ENCODE data around the gene MIP.
"Not testable (repeated sequence)": the region's sequence is repeated elsewhere in the genome, so short reads cannot be mapped to it uniquely, and the experiment has no call there.

The MIP gene

DNA sequence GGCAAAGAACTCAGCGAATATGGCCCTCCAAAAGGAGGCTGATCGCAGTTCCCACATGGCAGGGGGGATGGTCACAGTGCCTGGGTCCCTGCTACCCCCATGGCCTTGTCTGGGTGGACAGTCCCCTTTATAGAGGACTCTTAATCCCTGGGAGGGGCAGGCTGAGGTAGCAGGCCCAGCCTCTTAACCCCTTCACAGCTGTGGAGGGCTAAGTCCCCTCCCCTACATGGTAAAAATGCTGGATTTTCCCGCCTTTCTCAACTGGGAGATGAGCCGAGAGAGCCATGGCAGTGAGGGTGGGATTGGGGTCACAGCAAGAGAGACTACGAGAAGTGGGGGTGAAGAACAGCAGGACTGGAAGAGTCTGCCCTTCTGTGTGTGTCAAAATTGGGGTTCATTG is at the start of gene MIP:
Gene MIP (minus strand): TSS at position 101 of the 400 bp plus-strand sequence. CDS start 44 bp downstream, at position 57.
- DNase-seq: no peak

DNA sequence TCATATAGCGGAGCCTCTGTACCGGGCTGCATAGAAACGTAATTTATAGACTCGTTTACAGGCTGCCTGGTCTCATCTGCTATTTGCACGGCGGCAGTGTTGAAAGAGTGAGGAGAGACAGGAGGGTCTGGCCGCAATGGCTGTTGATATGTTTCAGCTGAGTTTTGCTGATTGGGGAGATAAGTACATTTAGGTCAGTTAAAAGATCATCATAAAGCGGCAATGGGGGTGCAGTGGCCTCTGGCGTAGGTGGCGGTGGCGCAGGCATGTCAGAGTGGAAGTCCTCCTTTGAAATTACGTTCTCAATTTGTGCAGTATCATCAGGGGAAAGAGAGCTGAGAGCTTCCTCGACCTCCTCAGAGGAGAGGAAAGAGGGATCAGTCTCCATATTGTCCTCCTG is 45.4 kb upstream of the MIP start:
- not testable (repeated sequence) for DNase-seq

DNA sequence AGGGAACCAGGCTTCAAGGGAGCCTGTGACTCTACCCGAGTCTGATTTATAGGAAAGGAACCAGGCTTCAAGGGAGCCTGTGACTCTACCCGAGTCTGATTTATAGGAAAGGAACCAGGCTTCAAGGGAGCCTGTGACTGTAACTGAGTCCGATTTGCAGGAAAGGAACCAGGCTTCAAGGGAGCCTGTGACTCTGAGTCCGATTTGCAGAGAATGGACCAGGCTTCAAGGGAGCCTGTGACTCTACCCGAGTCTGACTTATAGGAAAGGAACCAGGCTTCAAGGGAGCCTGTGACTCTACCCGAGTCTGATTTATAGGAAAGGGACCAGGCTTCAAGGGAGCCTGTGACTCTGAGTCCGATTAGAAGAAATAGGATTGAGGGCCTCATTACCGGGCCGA is 45.0 kb upstream of the MIP start:
- not testable (repeated sequence) for DNase-seq

DNA sequence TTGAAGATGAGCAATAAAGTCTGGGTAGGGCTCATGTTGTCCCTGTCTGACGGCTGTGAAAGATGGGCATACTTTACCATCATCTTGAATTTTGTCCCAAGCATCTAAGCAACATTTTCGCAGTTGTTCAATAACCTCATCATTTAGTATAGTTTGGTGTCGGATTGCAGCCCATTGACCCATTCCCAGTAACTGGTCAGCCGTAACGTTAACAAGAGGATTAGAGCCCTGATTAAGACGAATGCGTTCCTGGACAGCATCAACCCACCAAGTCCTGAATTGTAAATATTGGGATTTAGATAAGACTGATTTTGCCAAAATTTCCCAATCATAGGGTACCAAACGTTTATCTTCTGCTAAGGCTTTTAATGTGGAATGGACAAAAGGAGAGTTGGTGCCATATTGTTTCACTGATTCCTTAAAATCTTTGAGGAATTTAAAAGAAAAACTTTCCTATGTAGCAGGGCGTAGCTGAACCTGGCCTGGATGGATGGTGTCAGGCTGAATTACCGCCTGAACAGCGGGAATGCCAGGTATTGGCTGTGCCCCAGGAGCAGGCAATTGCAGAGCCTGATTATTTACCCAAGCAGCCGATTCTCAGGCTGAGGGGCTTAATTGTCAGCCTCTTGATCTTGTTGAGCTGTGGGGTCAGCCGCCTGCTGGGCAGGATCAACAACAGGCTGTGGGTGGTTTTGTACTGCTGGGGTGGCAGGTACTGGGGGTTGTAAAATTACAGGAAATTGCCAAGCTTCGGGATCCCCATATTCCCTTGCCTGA is 43.9 kb upstream of the MIP start:
- not testable (repeated sequence) for DNase-seq

DNA sequence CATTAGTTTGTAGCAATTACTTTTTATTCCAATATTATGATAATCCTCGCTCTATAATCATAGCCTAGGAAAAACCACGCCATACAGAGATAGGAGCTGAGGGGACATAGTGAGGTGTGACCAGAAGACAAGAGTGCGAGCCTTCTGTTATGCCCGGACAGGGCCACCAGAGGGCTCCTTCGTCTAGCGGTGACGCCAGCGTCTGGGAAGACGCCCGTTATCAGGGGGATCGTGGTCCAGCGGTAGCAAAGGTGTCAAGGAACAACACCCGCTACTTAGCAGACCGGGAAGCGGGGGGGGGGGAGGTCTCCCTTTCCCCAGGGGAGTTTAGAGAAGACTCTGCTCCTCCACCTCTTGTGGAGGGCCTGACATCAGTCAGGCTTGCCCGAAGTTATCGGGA is 42.2 kb upstream of the MIP start:
- peak in 1 of 2 donors; percentile 29 for DNase-seq

DNA sequence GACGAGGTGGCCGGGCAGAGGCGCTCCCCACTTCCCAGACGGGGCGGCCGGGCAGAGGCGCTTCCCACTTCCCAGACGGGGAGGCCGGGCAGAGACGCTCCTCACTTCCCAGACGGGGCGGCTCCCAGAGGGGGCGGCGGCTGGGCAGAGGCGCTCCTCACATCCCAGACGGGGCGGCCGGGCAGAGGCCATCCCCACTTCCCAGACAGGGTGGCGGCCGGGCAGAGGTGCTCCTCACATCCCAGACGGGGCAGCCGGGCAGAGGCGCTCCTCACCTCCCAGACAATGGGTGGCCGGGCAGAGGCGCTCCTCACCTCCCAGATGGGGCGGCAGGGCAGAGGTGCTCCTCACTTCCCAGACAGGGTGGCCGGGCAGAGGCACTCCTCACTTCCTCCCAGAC is 40.0 kb upstream of the MIP start:
- DNase-seq: not testable (repeated sequence)

DNA sequence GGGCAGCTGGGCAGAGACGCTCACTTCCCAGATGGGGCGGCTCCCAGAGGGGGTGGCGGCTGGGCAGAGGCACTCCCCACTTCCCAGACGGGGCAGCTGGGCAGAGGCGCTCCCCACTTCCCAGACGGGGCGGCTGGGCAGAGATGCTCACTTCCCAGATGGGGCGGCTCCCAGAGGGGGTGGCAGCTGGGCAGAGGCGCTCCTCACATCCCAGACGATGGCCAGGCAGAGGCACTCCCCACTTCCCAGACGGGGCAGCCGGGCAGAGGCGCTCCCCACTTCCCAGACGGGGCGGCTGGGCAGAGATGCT is 39.6 kb upstream of the MIP start:
- DNase-seq: not testable (repeated sequence)

DNA sequence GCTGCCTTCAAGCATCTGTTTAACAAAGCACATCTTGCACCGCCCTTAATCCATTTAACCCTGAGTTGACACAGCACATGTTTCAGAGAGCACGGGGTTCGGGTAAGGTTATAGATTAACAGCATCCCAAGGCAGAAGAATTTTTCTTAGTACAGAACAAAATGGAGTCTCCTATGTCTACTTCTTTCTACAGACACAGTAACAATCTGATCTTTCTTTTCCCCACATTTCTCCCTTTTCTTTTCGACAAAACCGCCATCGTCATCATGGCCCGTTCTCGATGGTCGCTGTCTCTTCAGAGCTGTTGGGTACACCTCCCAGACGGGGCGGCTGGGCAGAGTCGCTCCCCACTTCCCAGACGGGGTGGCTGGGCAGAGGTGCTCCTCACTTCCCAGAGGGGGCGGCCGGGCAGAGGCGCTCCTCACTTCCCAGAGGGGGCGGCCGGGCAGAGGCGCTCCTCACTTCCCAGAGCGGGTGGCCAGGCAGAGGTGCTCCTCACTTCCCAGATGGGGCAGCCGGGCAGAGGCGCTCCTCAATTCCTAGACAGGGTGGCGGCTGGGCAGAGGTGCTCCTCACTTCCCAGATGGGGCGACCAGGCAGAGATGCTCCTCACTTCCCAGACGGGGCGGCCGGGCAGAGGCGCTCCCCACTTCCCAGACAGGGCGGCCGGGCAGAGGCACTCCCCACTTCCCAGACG is 39.1 kb upstream of the MIP start:
- DNase-seq: not testable (repeated sequence)

DNA sequence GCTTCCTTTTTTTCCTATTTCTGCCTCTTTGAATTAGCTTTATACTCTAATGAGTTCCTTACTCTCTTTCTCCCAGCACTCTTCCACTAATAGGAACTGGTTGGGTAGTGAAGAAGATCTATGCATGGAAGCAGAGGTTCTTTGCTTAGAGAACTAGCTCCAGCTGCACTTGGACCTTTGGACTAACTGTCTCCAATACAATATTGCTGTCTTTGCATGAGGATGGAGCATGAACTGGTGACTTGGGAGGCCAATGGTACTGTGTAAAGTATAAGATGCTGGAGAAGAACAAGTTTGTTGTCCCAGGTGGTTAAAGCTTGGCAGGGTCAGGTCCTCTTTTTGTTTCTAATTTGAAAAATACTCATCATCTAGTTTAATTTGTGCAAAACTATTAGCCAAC is 35.9 kb upstream of the MIP start:
- DNase-seq: no peak

DNA sequence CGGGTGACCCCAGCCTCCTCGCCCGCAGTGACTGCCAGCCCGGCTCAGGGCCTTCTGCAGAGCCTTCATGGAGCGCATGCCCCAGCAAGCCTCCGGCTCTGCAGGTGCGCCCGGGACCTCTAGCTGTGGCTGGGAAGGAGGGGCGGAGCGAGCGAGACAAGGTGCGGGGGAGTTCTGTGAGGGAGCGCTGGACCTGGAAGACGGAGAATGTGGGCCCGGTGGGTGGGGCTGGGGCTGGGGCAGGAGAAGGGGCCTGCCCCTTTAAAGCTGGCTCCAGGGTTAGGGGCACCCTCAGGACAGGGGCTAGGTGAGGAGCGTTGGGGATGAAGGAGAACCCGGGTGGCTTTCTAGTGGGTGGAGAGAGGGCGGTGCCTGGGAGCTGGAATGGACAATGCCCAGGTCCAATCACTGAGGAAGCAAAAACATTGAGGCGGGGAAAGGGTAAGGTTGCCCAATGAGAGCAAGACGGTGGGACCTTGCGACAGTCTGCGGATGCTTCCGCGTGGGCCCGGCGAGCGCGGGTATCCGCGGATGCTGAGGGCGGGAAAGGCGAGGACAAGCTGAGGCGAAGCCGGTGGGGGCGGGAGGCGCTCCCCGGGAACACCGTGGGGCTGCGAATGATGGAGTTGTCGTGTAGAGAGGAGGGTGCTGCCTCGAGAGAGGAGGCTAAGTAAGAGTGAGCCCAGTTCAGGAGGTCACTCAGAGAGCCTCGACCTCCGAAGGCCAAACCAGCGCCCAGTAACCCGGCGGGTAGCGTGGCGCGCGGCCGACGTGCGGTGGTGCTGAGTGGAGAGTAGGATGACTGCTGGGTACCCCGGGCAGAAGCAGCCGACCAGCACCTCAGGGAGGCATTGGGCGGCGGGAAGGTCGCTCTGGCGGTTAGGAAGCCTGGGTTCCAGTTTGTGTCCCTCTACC is 33.8 kb upstream of the MIP start, which contains the start of gene GLS2:
Gene GLS2 (minus strand): TSS at position 121 of the 915 bp plus-strand sequence. CDS start 43 bp downstream, at position 78.
- peak; percentile 46 to 71 for DNase-seq

DNA sequence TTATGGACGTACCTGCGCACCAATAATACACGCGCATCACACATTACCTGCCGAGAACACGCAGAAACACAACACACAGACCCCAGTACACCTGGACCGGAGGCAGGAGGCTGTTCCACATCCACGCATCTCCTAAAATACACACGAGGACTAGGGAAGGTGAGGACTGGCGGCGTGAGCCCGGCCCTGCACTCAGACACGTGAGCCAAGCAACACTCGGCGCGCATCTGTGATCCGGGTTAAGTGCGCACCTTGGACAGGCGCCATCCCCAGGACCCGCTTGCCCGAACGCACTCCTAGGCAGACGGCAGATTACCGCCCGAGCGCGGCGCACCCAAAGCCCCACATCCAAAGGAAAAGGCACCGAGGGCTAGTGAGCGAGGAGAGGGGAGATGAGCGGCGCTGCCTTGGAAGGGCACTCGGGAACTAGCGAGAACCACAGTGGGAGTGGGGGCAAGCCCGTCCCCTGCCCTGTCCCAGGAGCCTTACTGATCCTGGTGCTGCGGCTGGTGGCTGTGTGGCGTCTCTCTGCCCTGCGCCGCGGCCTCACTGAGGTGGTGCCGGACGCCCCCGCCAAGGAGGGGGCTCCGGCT is 33.1 kb upstream of the MIP start:
- DNase-seq: no peak

DNA sequence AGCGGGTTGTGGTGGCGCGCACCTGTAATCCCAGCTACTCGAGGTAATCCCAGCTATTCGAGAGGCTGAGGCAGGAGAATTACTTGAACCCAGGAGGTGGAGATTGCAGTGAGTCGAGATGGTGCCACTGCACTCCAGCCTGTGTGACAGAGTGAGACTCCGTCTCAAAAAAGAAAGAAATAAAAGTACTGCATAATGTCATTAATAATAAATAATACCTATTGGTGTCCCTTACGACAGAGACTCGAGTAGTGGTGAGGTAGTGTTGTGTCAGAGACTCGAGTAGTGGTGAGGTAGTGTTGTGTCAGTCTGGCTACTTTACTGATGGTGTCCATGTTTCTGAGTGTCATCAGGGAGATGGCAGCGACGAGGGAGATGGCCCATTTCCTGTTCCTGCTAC is 32.2 kb upstream of the MIP start:
- DNase-seq: no peak

DNA sequence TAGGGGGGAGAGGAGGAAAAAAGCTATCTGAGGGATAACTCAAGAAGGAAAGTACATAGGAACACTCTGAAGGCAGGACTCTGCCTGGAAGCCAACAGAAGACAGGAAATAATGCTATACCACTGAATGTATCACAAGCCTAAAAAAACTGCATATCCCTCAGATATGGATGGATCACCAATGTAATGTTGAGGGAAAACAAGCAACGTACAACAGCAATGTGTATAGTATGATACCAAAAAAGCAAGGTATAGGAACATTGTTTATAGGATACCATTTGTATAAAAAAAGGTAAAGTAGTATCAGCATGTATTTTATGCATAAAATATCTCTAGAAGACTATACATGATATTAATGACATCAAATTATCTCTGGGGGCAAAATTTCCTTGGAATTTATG is 30.1 kb upstream of the MIP start:
- DNase-seq: no peak

DNA sequence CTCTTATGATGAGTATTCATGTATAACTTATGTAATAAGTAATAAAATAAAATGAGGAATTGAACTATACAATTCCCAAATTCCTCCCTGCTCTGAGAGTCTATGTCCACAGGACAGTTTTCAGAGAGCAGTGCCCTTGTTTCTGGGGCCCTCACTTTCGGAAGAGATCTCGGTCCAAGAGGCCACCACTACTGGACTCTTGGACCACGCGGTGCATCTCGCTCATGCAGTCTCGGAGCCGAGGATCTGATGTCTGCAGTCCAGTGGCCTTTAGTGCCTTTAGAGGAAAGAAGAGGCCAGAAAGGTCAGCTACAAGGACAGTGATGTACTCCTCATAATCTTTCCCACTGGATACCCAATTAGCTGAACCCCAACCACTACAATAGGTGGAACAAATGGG is 25.2 kb upstream of the MIP start:
- DNase-seq: no peak

DNA sequence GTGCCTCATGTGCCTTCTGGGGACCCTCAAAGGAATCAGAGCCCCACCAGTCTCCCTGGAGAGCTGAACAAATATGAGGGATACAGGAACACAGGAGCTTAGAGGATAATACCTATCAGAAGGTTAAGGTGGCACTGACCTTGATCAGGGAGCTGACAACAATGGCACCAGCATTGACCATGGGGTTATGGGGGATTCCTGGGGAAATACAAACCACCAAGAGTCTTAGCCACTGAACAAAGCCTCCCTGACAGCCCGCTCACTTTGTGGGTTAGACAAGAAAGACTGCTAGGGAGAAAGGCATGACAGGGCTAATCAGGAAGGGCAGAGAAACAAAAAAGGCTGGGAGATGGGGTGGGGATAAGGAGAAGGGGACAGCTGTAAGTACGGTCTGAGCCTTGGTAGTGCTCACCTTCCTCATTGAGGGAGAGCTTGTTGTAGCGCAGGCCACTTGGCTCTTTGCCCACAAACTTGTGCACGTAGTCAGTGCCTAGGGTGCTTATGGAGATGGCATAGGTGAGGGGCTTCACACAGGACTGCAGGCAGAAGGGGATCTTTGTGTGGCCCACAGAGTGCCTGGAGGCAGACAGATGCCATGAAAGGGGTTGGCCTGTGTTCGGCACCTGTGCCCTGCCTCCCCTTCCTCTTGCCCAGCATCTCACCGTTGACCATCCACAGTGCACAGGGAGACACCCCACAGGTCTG is 23.2 kb upstream of the MIP start:
- no peak for DNase-seq

DNA sequence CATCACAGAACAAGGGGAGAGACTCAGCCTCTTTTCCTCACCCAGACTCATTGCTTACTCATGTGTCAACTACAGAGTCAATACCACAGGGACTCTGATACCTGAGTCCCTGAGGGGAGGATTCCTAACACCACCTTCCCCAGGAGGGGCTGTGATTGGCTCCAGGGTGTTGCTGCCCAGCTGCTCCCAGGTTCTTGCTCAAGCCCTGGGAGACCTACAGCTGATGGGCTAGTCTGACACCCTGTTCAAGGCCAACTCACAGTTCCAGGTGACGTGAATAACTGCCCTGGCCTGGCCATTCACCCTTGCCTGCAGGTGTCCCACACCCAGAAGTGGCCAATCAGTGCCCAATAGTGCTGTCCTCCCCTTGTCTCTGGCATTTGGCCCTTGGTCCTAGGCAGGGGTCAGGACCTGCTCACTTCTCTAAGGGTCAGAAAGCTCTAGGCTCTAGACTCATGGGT is 22.5 kb upstream of the MIP start:
- no peak for DNase-seq

DNA sequence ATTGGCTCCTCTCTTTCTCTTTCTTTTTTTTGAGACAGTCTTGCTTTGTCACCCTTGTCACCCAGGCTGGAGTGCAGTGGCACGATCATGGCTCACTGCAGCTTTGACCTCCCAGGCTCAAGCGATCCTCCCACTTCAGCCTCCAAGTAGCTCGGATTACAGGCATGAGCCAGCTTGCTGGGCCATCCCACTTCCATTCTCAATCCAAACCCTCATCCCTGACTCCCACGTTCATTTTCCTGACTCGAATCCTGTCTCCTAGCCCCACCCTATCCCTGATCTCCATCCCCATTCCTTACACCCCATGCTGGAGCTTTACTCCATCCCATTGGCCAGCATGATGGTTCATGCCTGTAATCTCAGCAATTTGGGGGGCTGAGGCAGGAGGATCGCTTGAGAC is 21.7 kb upstream of the MIP start:
- DNase-seq: no peak

DNA sequence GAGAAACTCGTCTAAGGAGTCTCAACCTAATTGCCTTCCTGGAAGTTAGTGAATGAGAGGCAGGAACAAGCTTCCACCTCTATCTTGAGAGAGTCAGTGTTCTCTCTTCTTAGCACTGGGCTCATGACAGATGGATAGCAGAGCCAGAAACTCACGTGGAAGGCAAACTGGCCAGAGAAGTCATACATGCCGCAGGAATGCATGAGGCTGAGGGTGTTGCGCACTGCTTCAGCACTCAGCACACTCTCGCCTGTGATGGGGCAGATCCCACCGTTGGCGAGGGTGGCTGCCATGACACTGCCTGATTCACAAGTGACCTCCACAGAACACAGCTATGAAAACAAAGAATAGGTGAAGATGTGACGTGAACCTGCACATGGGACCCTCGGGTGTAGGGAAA is 19.9 kb upstream of the MIP start:
- no peak for DNase-seq

DNA sequence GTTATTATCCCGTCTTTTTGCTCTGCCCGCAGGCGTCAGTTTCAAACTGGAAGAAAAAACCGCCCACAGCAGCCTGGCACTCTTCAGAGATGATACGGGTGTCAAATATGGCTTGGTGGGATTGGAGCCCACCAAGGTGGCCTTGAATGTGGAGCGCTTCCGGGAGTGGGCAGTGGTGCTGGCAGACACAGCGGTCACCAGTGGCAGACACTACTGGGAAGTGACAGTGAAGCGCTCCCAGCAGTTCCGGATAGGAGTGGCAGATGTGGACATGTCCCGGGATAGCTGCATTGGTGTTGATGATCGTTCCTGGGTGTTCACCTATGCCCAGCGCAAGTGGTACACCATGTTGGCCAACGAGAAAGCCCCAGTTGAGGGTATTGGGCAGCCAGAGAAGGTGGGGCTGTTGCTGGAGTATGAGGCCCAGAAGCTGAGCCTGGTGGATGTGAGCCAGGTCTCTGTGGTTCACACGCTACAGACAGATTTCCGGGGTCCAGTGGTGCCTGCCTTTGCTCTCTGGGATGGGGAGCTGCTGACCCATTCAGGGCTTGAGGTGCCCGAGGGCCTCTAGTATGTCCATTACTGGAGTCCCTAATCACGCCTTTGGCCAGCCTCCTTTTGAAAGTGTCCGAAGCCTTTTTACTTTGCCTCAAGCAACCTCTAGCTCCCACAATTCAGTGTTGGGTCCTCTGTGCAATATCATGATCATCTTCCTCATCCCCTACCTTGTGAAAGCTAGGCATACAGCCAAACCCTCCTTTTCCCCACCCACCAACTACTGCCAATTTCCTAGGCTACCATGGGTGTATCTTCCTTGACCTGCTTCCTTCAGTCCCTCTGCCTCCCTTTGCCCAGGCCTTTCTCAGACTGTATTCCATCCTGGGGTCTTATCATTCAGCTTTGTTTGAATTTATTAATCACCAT is 14.8 kb upstream of the MIP start:
- DNase-seq: peak in 1 of 2 donors; percentile 9

DNA sequence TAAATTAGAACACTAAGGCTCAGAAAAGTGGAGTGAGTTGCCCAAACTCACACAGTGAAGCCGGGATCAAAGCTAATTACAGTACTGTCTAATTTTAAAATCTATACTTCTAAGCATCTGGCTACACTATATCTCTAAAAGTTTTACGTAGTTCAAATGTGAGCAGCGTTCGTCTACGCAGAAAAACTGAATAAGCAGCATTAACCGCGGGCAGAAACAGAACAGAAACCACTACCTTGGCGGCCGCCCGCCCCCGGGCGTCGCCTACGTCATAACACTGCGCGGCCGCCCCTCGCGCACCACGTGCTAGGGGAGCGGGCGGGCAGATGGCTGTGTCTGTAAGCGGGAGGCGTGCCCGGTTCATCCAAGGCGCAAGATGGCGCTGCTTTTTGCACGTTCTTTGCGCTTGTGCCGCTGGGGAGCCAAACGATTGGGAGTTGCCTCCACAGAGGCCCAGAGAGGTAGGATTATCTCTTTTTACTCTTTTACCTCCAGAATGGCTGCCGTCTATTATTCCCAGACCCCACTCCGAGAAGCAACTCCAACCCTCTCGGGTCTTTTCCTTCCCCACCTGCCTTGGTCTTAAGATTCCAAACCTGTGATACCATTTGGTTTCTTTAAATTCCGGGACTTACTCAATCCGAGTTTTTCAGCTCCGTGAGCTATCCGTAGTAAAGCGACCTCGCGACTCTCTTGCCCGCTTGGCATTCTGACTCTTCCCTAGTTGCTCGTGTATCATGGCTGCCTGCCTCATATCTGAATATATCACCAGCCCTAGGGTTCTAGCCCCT is 14.0 kb upstream of the MIP start, which contains the start of gene SPRYD4:
Gene SPRYD4 (plus strand): TSS at position 363 of the 791 bp plus-strand sequence. CDS start 14 bp downstream, at position 377.
- DNase-seq: peak; percentile 91 to 96

Measured in inflammatory macrophage treated with lipopolysaccharide for 1 hour (primary cell).